A673 (cell line): ENCODE measurements around the gene NEUROG3. TPM values are rescaled to one million over a fixed set of nuclear protein-coding genes. Genes with fewer than 3 reads are reported as not detected.

Experiments used
- BruUV-seq: library from RNA; stranded (reverse); fragments of 400-500 nt; replicated peaks from 2 replicates; lab custom pipeline; 2021; lab: Mats Ljungman, UMichigan
- CTCF ChIA-PET: fragments of 300-600 bp; sonication (Branson Sonifier 250); formaldehyde crosslinking; loops from one replicate; lab custom pipeline; 2022; ENCODE audit warnings: antibody characterized with exemption; lab: Charles Lee
- POLR2A ChIA-PET: fragments of 300-600 bp; sonication (Branson Sonifier 250); formaldehyde crosslinking; loops from one replicate; lab custom pipeline; 2022; ENCODE audit warnings: antibody characterized with exemption; ENCODE audit not compliant: low non-redundant PET; lab: Charles Lee
- DNase-seq: peaks from one replicate; pipeline ENCODE4 v3.0.0-alpha.2; 2015; ENCODE audit warnings: low spot score
- H3K27ac ChIP-seq: fragments of 200-600 bp; sonication (generic); 2 replicates; pipeline ENCODE4 v1.5.1; 2016; ENCODE audit warnings: mixed run types, low read depth, mild to moderate bottlenecking, mixed read lengths, antibody characterized with exemption, low read length; ENCODE audit not compliant: poor library complexity, severe bottlenecking
- H3K27me3 ChIP-seq: fragments of 200-600 bp; sonication (generic); replicated peaks from 2 replicates; pipeline ENCODE4 v1.6.1; 2017; ENCODE audit warnings: mixed run types, low read depth, mild to moderate bottlenecking, mixed read lengths, antibody characterized with exemption, low read length; ENCODE audit not compliant: insufficient read depth, poor library complexity
- H3K36me3 ChIP-seq: fragments of 200-600 bp; sonication (generic); 2 replicates; pipeline ENCODE4 v1.6.1; 2016; ENCODE audit warnings: mixed run types, mild to moderate bottlenecking, mixed read lengths, antibody characterized with exemption, low read length; ENCODE audit not compliant: insufficient read depth, poor library complexity, severe bottlenecking
- H3K4me1 ChIP-seq: fragments of 200-600 bp; sonication (generic); 2 replicates; pipeline ENCODE4 v1.6.1; 2017; ENCODE audit warnings: mixed run types, mild to moderate bottlenecking, mixed read lengths, antibody characterized with exemption, low read length; ENCODE audit not compliant: insufficient read depth, poor library complexity, severe bottlenecking
- H3K4me3 ChIP-seq: fragments of 200-600 bp; sonication (generic); 2 replicates; pipeline ENCODE4 v1.5.1; 2016; ENCODE audit warnings: low read depth, mixed run types, mild to moderate bottlenecking, mixed read lengths, low read length; ENCODE audit not compliant: poor library complexity, severe bottlenecking
- H3K9me3 ChIP-seq: fragments of 200-600 bp; sonication (generic); 2 replicates; pipeline ENCODE4 v1.6.1; 2016; ENCODE audit warnings: mixed run types, low read depth, mild to moderate bottlenecking, mixed read lengths, antibody characterized with exemption, low read length; ENCODE audit not compliant: poor library complexity, severe bottlenecking
- CTCF ChIP-seq: fragments of 300-800, 200-600 bp; sonication (generic); conservative IDR thresholded peaks from 2 replicates; pipeline ENCODE4 v1.5.1; 2017; ENCODE audit warnings: low read depth, mild to moderate bottlenecking, antibody characterized with exemption, low read length, moderate library complexity, mixed read lengths
- EZH2 ChIP-seq: fragments of 200-600 bp; sonication (generic); IDR thresholded peaks from 2 replicates; pipeline ENCODE4 v1.6.1; 2017; ENCODE audit warnings: borderline replicate concordance, low read depth, mild to moderate bottlenecking, mixed read lengths, antibody characterized with exemption, low read length; ENCODE audit not compliant: poor library complexity, severe bottlenecking
- intact Hi-C: fragments of 100-400 bp; cut with micrococcal nuclease; formaldehyde crosslinking; loops from one replicate; pipeline ENCODE4 v1.10.0; 2022; ENCODE audit not compliant: unreplicated experiment
- total RNA-seq: library from RNA; stranded (reverse); gene quantifications from 2 replicates; pipeline ENCODE4 v1.2.3, GENCODE V29; 2021

Gene NEUROG3
- total RNA-seq, 1 experiment from 2014 or later = not detected

GRCh38 chr10:69579464-69580060 lies 6.3 kb upstream of the NEUROG3 start:
- CTCF ChIA-PET = no interaction called here
- Histone ChIP-seq H3K4me3 (no peak overlapping the region), H3K9me3 (no peaks in the 10 kb centered on the region), H3K27ac (no peak overlapping the region), H3K4me1 (no peaks in the 10 kb centered on the region), H3K36me3 (no peaks in the 10 kb centered on the region), H3K27me3 (peaks cover 87% of the 10 kb centered on the region)
- no peak for DNase-seq
- no TSS peak for BruUV-seq
- intact Hi-C loops = no loop called here
- POLR2A ChIA-PET = no interaction called here
- no peak for TF ChIP-seq EZH2
- no peak for TF ChIP-seq CTCF

- POLR2A ChIA-PET = no interaction called here
- intact Hi-C loops = no loop called here
- Histone ChIP-seq H3K36me3 (no peaks in the 10 kb centered on the region), H3K9me3 (no peaks in the 10 kb centered on the region), H3K4me3 (no peak overlapping the region), H3K27ac (no peak overlapping the region), H3K4me1 (no peaks in the 10 kb centered on the region), H3K27me3 (peaks cover 88% of the 10 kb centered on the region)
- DNase-seq = no peak
- CTCF ChIA-PET = no interaction called here
- TF ChIP-seq CTCF = no peak
- no peak for TF ChIP-seq EZH2
- no TSS peak for BruUV-seq
Observed at GRCh38 chr10:69578508-69578991, 5.3 kb upstream of the NEUROG3 start.

- Histone ChIP-seq H3K9me3 (no peaks in the 10 kb centered on the region), H3K4me1 (no peaks in the 10 kb centered on the region), H3K27me3 (peaks cover 94% of the 10 kb centered on the region), H3K36me3 (no peaks in the 10 kb centered on the region), H3K27ac (no peak overlapping the region), H3K4me3 (no peak overlapping the region)
- DNase-seq = no peak
- intact Hi-C loops = no loop called here
- TF ChIP-seq EZH2 (no peak), CTCF (no peak)
- no TSS peak for BruUV-seq
- POLR2A ChIA-PET = no interaction called here
- CTCF ChIA-PET = no interaction called here
Observed at GRCh38 chr10:69577268-69578232, 4.3 kb upstream of the NEUROG3 start.
